ENCODE measurements around the gene GAGE12G. TPM values are rescaled to one million over a fixed set of nuclear protein-coding genes. Genes with fewer than 3 reads are reported as not detected.
"Not testable (repeated sequence)": the region's sequence is repeated elsewhere in the genome, so short reads cannot be mapped to it uniquely, and the experiment has no call there.

The GAGE12G gene, protein sequence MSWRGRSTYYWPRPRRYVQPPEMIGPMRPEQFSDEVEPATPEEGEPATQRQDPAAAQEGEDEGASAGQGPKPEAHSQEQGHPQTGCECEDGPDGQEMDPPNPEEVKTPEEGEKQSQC
- total RNA-seq (2012; rRNA removed), result not detected in 2 replicates

- not testable (repeated sequence) for H3K9ac ChIP-seq (ENCODE audit: low read depth, low read length)
These were observed at the start of gene GAGE12G for GRCh38 chrX:49570100-49570499. TSS of gene GAGE12G (plus strand) at chrX:49570400. CDS start at chrX:49571555, 1,155 bp downstream.

GRCh38 chrX:49531877-49532276 lies 38.3 kb upstream of the GAGE12G start, which contains the start of gene GAGE12C:
TSS of gene GAGE12C (plus strand) at chrX:49532177. CDS start at chrX:49533332, 1,155 bp downstream.
- not testable (repeated sequence) for H3K4me1 ChIP-seq (ENCODE audit: control insufficient read depth, insufficient read depth, low read length); H3K4me2 ChIP-seq (ENCODE audit: low read length); H3K27me3 ChIP-seq (ENCODE audit: control insufficient read depth, insufficient read depth, low read length); H3K4me3 ChIP-seq (ENCODE audit: low read length); H3K9ac ChIP-seq (ENCODE audit: low read depth, low read length); H3K36me3 ChIP-seq (ENCODE audit: insufficient read depth, low read length); H3K9me3 ChIP-seq (replicated peaks; ENCODE audit: low read length)

More at GRCh38 chrX:49570100-49570499, at the start of gene GAGE12G:
- H3K4me1 ChIP-seq (ENCODE audit: control insufficient read depth, insufficient read depth, low read length); H3K4me2 ChIP-seq (ENCODE audit: low read length); H3K9me3 ChIP-seq (replicated peaks; ENCODE audit: low read length); H3K4me3 ChIP-seq (ENCODE audit: low read length); H3K27me3 ChIP-seq (ENCODE audit: control insufficient read depth, insufficient read depth, low read length); H3K36me3 ChIP-seq (ENCODE audit: insufficient read depth, low read length): not testable (repeated sequence)

GRCh38 chrX:49541433-49541832 lies 28.8 kb upstream of the GAGE12G start, which contains the start of gene GAGE12D:
TSS of gene GAGE12D (plus strand) at chrX:49541733. CDS start at chrX:49542888, 1,155 bp downstream.
- not testable (repeated sequence) for H3K4me3 ChIP-seq (ENCODE audit: low read length); H3K9ac ChIP-seq (ENCODE audit: low read depth, low read length); H3K36me3 ChIP-seq (ENCODE audit: insufficient read depth, low read length); H3K9me3 ChIP-seq (replicated peaks; ENCODE audit: low read length); H3K4me1 ChIP-seq (ENCODE audit: control insufficient read depth, insufficient read depth, low read length); H3K27me3 ChIP-seq (ENCODE audit: control insufficient read depth, insufficient read depth, low read length); H3K4me2 ChIP-seq (ENCODE audit: low read length)

- not testable (repeated sequence) for H3K36me3 ChIP-seq (ENCODE audit: insufficient read depth, low read length); H3K4me3 ChIP-seq (ENCODE audit: low read length); H3K4me2 ChIP-seq (ENCODE audit: low read length); H3K27me3 ChIP-seq (ENCODE audit: control insufficient read depth, insufficient read depth, low read length); H3K9me3 ChIP-seq (replicated peaks; ENCODE audit: low read length); H3K4me1 ChIP-seq (ENCODE audit: control insufficient read depth, insufficient read depth, low read length); H3K9ac ChIP-seq (ENCODE audit: low read depth, low read length)
These were observed 19.2 kb upstream of the GAGE12G start, which contains the start of gene GAGE12E for GRCh38 chrX:49550989-49551388. TSS of gene GAGE12E (plus strand) at chrX:49551289. CDS start at chrX:49552444, 1,155 bp downstream.

- H3K4me3 ChIP-seq (ENCODE audit: low read length); H3K9ac ChIP-seq (ENCODE audit: low read depth, low read length); H3K9me3 ChIP-seq (replicated peaks; ENCODE audit: low read length); H3K27me3 ChIP-seq (ENCODE audit: control insufficient read depth, insufficient read depth, low read length); H3K36me3 ChIP-seq (ENCODE audit: insufficient read depth, low read length); H3K4me2 ChIP-seq (ENCODE audit: low read length); H3K4me1 ChIP-seq (ENCODE audit: control insufficient read depth, insufficient read depth, low read length): not testable (repeated sequence)
These were observed 9.7 kb upstream of the GAGE12G start, which contains the start of gene GAGE12F for GRCh38 chrX:49560542-49560941. TSS of gene GAGE12F (plus strand) at chrX:49560842. CDS start at chrX:49561997, 1,155 bp downstream.

DNA sequence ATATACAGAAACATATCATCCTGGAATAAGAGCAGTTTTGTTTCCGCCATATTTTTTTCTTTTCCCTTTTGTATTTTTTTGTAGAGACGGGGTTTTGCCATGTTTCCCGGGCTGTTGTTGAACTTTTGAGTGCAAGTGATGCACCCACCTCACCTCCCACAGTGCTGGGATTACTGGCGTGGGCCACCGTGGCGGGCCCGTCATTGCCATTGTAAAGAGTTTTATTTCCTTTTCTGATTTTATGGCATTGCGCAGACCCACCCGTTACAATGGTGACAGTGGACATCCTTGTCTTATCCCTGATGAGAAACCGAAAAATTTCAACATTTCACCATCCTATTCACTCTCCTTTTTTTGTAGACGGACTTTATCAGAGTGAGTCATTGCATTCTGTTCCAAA lies 1.5 kb upstream of the GAGE12G start:
- not testable (repeated sequence) for H3K4me2 ChIP-seq (ENCODE audit: low read length); H3K4me1 ChIP-seq (ENCODE audit: control insufficient read depth, insufficient read depth, low read length); H3K9me3 ChIP-seq (replicated peaks; ENCODE audit: low read length); H3K27me3 ChIP-seq (ENCODE audit: control insufficient read depth, insufficient read depth, low read length); H3K4me3 ChIP-seq (ENCODE audit: low read length); H3K9ac ChIP-seq (ENCODE audit: low read depth, low read length); H3K36me3 ChIP-seq (ENCODE audit: insufficient read depth, low read length)

DNA sequence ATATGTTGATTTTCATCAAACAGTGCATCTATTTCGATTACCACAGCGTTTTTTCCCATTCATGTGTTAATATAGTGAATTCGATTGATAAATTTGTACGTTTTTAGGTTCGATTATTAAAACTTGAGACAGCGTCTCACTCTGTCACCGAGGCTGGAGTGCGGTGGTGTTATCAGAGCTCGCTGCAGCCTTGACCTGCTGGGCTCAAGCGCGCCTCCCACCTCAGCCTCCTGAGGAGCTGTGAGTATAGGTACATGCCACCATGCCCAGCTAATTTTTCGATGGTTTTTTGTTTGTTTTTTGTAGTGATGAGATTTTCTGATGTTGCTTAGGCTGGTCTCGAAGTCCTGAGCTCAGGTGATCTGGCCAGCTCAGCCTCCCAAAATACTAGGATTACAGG lies 1.0 kb upstream of the GAGE12G start:
- H3K4me2 ChIP-seq (ENCODE audit: low read length); H3K4me1 ChIP-seq (ENCODE audit: control insufficient read depth, insufficient read depth, low read length); H3K27me3 ChIP-seq (ENCODE audit: control insufficient read depth, insufficient read depth, low read length); H3K4me3 ChIP-seq (ENCODE audit: low read length); H3K9ac ChIP-seq (ENCODE audit: low read depth, low read length); H3K36me3 ChIP-seq (ENCODE audit: insufficient read depth, low read length); H3K9me3 ChIP-seq (replicated peaks; ENCODE audit: low read length): not testable (repeated sequence)

DNA sequence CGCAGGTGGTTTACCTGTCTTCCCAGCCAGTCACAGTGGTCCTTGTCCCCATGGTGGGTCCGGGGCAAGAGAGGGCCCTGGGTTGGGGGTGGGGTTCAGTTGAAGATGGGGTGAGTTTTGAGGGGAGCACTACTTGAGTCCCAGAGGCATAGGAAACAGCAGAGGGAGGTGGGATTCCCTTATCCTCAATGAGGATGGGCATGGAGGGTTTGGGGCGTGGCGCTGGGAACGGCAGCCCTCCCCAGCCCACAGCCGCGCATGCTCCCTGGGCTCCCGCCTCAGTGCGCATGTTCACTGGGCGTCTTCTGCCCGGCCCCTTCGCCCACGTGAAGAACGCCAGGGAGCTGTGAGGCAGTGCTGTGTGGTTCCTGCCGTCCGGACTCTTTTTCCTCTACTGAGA lies 9.4 kb downstream of the GAGE12G start, which contains the start of gene GAGE12H:
Gene GAGE12H (plus strand): TSS at position 301 of the 400 bp plus-strand sequence. CDS start 1,155 bp downstream, outside the sequence.
- not testable (repeated sequence) for H3K9me3 ChIP-seq (replicated peaks; ENCODE audit: low read length); H3K9ac ChIP-seq (ENCODE audit: low read depth, low read length); H3K27me3 ChIP-seq (ENCODE audit: control insufficient read depth, insufficient read depth, low read length); H3K4me1 ChIP-seq (ENCODE audit: control insufficient read depth, insufficient read depth, low read length); H3K36me3 ChIP-seq (ENCODE audit: insufficient read depth, low read length); H3K4me3 ChIP-seq (ENCODE audit: low read length); H3K4me2 ChIP-seq (ENCODE audit: low read length)

DNA sequence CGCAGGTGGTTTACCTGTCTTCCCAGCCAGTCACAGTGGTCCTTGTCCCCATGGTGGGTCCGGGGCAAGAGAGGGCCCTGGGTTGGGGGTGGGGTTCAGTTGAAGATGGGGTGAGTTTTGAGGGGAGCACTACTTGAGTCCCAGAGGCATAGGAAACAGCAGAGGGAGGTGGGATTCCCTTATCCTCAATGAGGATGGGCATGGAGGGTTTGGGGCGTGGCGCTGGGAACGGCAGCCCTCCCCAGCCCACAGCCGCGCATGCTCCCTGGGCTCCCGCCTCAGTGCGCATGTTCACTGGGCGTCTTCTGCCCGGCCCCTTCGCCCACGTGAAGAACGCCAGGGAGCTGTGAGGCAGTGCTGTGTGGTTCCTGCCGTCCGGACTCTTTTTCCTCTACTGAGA lies 19.0 kb downstream of the GAGE12G start, which contains the start of gene GAGE2A:
Gene GAGE2A (plus strand): TSS at position 301 of the 400 bp plus-strand sequence. CDS start 1,155 bp downstream, outside the sequence.
- H3K4me1 ChIP-seq (ENCODE audit: control insufficient read depth, insufficient read depth, low read length); H3K27me3 ChIP-seq (ENCODE audit: control insufficient read depth, insufficient read depth, low read length); H3K4me2 ChIP-seq (ENCODE audit: low read length); H3K36me3 ChIP-seq (ENCODE audit: insufficient read depth, low read length); H3K4me3 ChIP-seq (ENCODE audit: low read length); H3K9ac ChIP-seq (ENCODE audit: low read depth, low read length); H3K9me3 ChIP-seq (replicated peaks; ENCODE audit: low read length): not testable (repeated sequence)

- H3K4me3 ChIP-seq (ENCODE audit: low read length); H3K36me3 ChIP-seq (ENCODE audit: insufficient read depth, low read length); H3K27me3 ChIP-seq (ENCODE audit: control insufficient read depth, insufficient read depth, low read length): not testable (repeated sequence)
These were observed 19.7 kb downstream of the GAGE12G start for GRCh38 chrX:49589769-49590478.

DNA sequence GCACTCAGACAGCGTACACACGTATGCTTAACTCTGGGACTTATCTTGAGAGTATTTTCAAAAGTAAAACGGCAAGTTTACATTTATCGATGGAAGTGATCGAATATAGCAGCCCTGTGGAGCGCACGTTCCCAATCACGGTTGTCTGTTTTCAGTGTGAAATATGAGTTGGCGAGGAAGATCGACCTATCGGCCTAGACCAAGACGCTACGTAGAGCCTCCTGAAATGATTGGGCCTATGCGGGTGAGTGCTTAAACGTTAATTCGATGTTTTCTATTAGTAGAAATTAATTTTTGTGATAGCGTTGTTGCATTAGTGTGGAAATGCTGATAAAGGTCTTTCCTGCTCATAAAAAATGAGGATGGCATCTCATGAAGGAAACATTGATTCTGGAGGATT lies 20.3 kb downstream of the GAGE12G start:
- not testable (repeated sequence) for H3K36me3 ChIP-seq (ENCODE audit: insufficient read depth, low read length); H3K4me1 ChIP-seq (ENCODE audit: control insufficient read depth, insufficient read depth, low read length); H3K9me3 ChIP-seq (replicated peaks; ENCODE audit: low read length); H3K27me3 ChIP-seq (ENCODE audit: control insufficient read depth, insufficient read depth, low read length); H3K4me2 ChIP-seq (ENCODE audit: low read length); H3K9ac ChIP-seq (ENCODE audit: low read depth, low read length); H3K4me3 ChIP-seq (ENCODE audit: low read length)

More at GRCh38 chrX:49589769-49590478, 19.7 kb downstream of the GAGE12G start:
- not testable (repeated sequence) for H3K4me2 ChIP-seq (ENCODE audit: low read length); H3K4me1 ChIP-seq (ENCODE audit: control insufficient read depth, insufficient read depth, low read length); H3K9me3 ChIP-seq (replicated peaks; ENCODE audit: low read length); H3K9ac ChIP-seq (ENCODE audit: low read depth, low read length)

- not testable (repeated sequence) for H3K9ac ChIP-seq (ENCODE audit: low read depth, low read length); H3K4me1 ChIP-seq (ENCODE audit: control insufficient read depth, insufficient read depth, low read length); H3K9me3 ChIP-seq (replicated peaks; ENCODE audit: low read length); H3K36me3 ChIP-seq (ENCODE audit: insufficient read depth, low read length); H3K4me2 ChIP-seq (ENCODE audit: low read length); H3K4me3 ChIP-seq (ENCODE audit: low read length); H3K27me3 ChIP-seq (ENCODE audit: control insufficient read depth, insufficient read depth, low read length)
These were observed 28.5 kb downstream of the GAGE12G start, which contains the start of gene GAGE1 for GRCh38 chrX:49598720-49599119. TSS of gene GAGE1 (plus strand) at chrX:49599020. CDS start at chrX:49600175, 1,155 bp downstream.
